Endothelial cell of umbilical vein (primary cell): ENCODE measurements around the gene FBL.

Experiments used
- CTCF ChIP-seq, 2 donors: IDR thresholded peaks; 1 replicate in 1 of 2; 2 replicates in 1 of 2; pipeline ENCODE4 v1.5.1; 2011; ENCODE audit warnings: low read length in 2 of 2, mild to moderate bottlenecking in 2 of 2, moderate library complexity in 2 of 2, control low read depth in 1 of 2, inconsistent platforms in 1 of 2, low read depth in 1 of 2; ENCODE audit not compliant: insufficient read depth in 1 of 2; ENCODE audit errors: extremely low read depth in 1 of 2
- EZH2 ChIP-seq: IDR thresholded peaks from 2 replicates; pipeline ENCODE4 v1.6.1; 2012; ENCODE audit warnings: borderline replicate concordance, low read depth, mild to moderate bottlenecking, moderate library complexity, low read length, inconsistent platforms; ENCODE audit not compliant: severe bottlenecking
- FOS ChIP-seq: IDR thresholded peaks from 2 replicates; pipeline ENCODE4 v1.6.1; 2011; ENCODE audit warnings: mild to moderate bottlenecking, low read length, moderate library complexity, borderline replicate concordance; ENCODE audit not compliant: insufficient read depth
- GATA2 ChIP-seq: IDR thresholded peaks from 2 replicates; pipeline ENCODE4 v1.7.0; 2011; ENCODE audit warnings: low read depth, mild to moderate bottlenecking, moderate library complexity, mixed read lengths, low read length; ENCODE audit not compliant: insufficient read length, insufficient read depth
- JUN ChIP-seq: IDR thresholded peaks from 2 replicates; pipeline ENCODE4 v1.6.1; 2011; ENCODE audit warnings: borderline replicate concordance, low read depth; ENCODE audit not compliant: insufficient read length, insufficient read depth
- POLR2A ChIP-seq: IDR thresholded peaks from 2 replicates; pipeline ENCODE4 v1.6.1; 2012; ENCODE audit warnings: low read depth, mild to moderate bottlenecking, control low read depth, low read length
- POLR2AphosphoS5 ChIP-seq: IDR thresholded peaks from 2 replicates; pipeline ENCODE4 v1.6.1; 2012; ENCODE audit warnings: low read depth, mild to moderate bottlenecking, control low read depth, low read length, moderate library complexity; ENCODE audit not compliant: insufficient read depth
- TF ChIP-seq, protein P1 (sequence below): IDR thresholded peaks from 2 replicates; pipeline ENCODE4 v1.6.1; 2011; ENCODE audit not compliant: insufficient read depth, insufficient read length

GRCh38 chr19:39838569-39838968, 7.6 kb downstream of the FBL start:
- no peak for TF ChIP-seq CTCF (IDR thresholded peaks at IDR 0.05; ENCODE audit: extremely low read depth in 1 of 2, insufficient read depth in 1 of 2, low read depth in 1 of 2, low read length in 2 of 2)
- no peak for TF ChIP-seq POLR2AphosphoS5
- no peak for TF ChIP-seq EZH2
- no peak for TF ChIP-seq POLR2A
- no peak for TF ChIP-seq GATA2
- TF ChIP-seq JUN = no peak
- TF ChIP-seq, protein P1, sequence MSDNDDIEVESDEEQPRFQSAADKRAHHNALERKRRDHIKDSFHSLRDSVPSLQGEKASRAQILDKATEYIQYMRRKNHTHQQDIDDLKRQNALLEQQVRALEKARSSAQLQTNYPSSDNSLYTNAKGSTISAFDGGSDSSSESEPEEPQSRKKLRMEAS = no peak
- no peak for TF ChIP-seq FOS
